A549 (cell line): ENCODE measurements around the gene ASF1B. TPM values are rescaled to one million over a fixed set of nuclear protein-coding genes. Genes with fewer than 3 reads are reported as not detected.
"Not testable (repeated sequence)": the region's sequence is repeated elsewhere in the genome, so short reads cannot be mapped to it uniquely, and the experiment has no call there.

Experiments
- ATAC-seq, 2 experiments: fragments of 200-7000 bp in 1 of 2; fragments of >200 bp in 1 of 2; cut with Nextera tagmentation in 1 of 2; cut with Tn5 transposase in 1 of 2; 3 replicates each; pipeline versions ENCODE4 v1.8.0 to v1.9.1; 2018 to 2020; ENCODE audit warnings: mild to moderate bottlenecking in 1 of 2, moderate library complexity in 1 of 2
- CTCF ChIA-PET: fragments of 300-600 bp; sonication (Branson Sonifier 250); formaldehyde crosslinking; extraction: SDS; loops from one replicate; lab custom pipeline; 2021; ENCODE audit warnings: antibody characterized with exemption, inconsistent platforms; lab: Yijun Ruan, JAX
- POLR2A ChIA-PET: fragments of 350-600 bp; formaldehyde crosslinking; extraction: SDS; loops from one replicate; lab custom pipeline; 2021; ENCODE audit warnings: antibody characterized with exemption, inconsistent platforms; lab: Yijun Ruan, JAX
- DNase-seq, 2 experiments: peaks; one replicate each; pipeline versions ENCODE4 v3.0.0 to v3.0.0-alpha.2; 2011 to 2016; ENCODE audit warnings: low read depth in 1 of 2, low spot score in 1 of 2
- FAIRE-seq: peaks from 2 replicates; lab custom pipeline; 2011; peaks lifted over from hg19 to GRCh38; lab: Jason Lieb, UNC
- H3K27ac ChIP-seq, 2 experiments: fragments of >200 bp; sonication (Bioruptor Twin); formaldehyde crosslinking; 3 replicates each; pipeline ENCODE4 v1.5.1; 2016 to 2017
- H3K4me1 ChIP-seq: fragments of >200 bp; sonication (Bioruptor Twin); formaldehyde crosslinking; 3 replicates; pipeline ENCODE4 v1.6.1; 2016
- H3K4me2 ChIP-seq: fragments of >200 bp; sonication (Bioruptor Twin); formaldehyde crosslinking; 3 replicates; pipeline ENCODE4 v1.6.1; 2016
- H3K4me3 ChIP-seq: fragments of >200 bp; sonication (Bioruptor Twin); formaldehyde crosslinking; 3 replicates; pipeline ENCODE4 v1.5.1; 2016
- H3K9me3 ChIP-seq: fragments of >200 bp; sonication (Bioruptor Twin); formaldehyde crosslinking; 3 replicates; pipeline ENCODE4 v1.6.1; 2016
- EHF ChIP-seq: fragments of 250-450 bp; sonication (Bioruptor Pico); IDR thresholded peaks from 2 replicates; pipeline ENCODE4 v1.5.0; 2020; ENCODE audit warnings: mild to moderate bottlenecking
- ELK1 ChIP-seq: fragments of 150-350 bp; IDR thresholded peaks from 2 replicates; pipeline ENCODE4 v1.6.1; 2014; ENCODE audit warnings: low read depth, mild to moderate bottlenecking, low read length
- ESRRA ChIP-seq: fragments of 150-350 bp; IDR thresholded peaks from 2 replicates; pipeline ENCODE4 v1.6.1; 2014; ENCODE audit warnings: mild to moderate bottlenecking, low read length, borderline replicate concordance
- FOSB ChIP-seq: fragments of 250-450 bp; sonication (Bioruptor Pico); IDR thresholded peaks from 2 replicates; pipeline ENCODE4 v1.5.0; 2020; ENCODE audit warnings: mild to moderate bottlenecking, moderate library complexity
- FOXS1 ChIP-seq: fragments of 250-450 bp; sonication (Bioruptor Pico); IDR thresholded peaks from 2 replicates; pipeline ENCODE4 v1.5.0; 2020; ENCODE audit warnings: mild to moderate bottlenecking, moderate library complexity
- HDAC2 ChIP-seq: fragments of 200-600 bp; sonication (generic); IDR thresholded peaks from 2 replicates; pipeline ENCODE4 v1.6.1; 2016
- HOXB13 ChIP-seq: fragments of 250-450 bp; sonication (Bioruptor Pico); IDR thresholded peaks from 2 replicates; pipeline ENCODE4 v1.5.0; 2020; ENCODE audit warnings: low read depth, mild to moderate bottlenecking, moderate library complexity
- JUN ChIP-seq, 2 experiments: fragments of >200 bp; sonication (Bioruptor Twin); formaldehyde crosslinking; IDR thresholded peaks; 2 replicates in 1 of 2; 3 replicates in 1 of 2; pipeline ENCODE4 v1.6.1; 2016 to 2017
- PBX3 ChIP-seq: IDR thresholded peaks from 2 replicates; pipeline ENCODE4 v1.6.1; 2012
- POLR2AphosphoS2 ChIP-seq: conservative IDR thresholded peaks from 2 replicates; pipeline ENCODE4 v1.6.1; 2012; ENCODE audit warnings: low read length, improper control_type of control experiment, inconsistent platforms
- RCOR1 ChIP-seq: fragments of 150-350 bp; IDR thresholded peaks from 2 replicates; pipeline ENCODE4 v1.6.1; 2014; ENCODE audit warnings: antibody characterized with exemption, low read length, low read depth
- REST ChIP-seq: fragments of 200-600 bp; sonication (generic); IDR thresholded peaks from 2 replicates; pipeline ENCODE4 v1.6.1; 2016; ENCODE audit warnings: antibody characterized with exemption, mild to moderate bottlenecking, moderate library complexity
- TFCP2L1 ChIP-seq: fragments of 250-450 bp; sonication (Bioruptor Pico); IDR thresholded peaks from 2 replicates; pipeline ENCODE4 v1.5.0; 2021; ENCODE audit warnings: mild to moderate bottlenecking
- TP53 ChIP-seq: fragments of 250-450 bp; sonication (Bioruptor Pico); IDR thresholded peaks from 2 replicates; pipeline ENCODE4 v1.5.0; 2021; ENCODE audit warnings: mild to moderate bottlenecking, moderate library complexity
- USF2 ChIP-seq: fragments of 450-650 bp; IDR thresholded peaks from 2 replicates; pipeline ENCODE4 v1.6.1; 2014; ENCODE audit warnings: antibody characterized with exemption
- ZC3H11A ChIP-seq: fragments of 450-650 bp; IDR thresholded peaks from 2 replicates; pipeline ENCODE4 v1.6.1; 2014; ENCODE audit warnings: antibody characterized with exemption, mild to moderate bottlenecking
- ZNF302 ChIP-seq: fragments of 250-450 bp; sonication (Bioruptor Pico); IDR thresholded peaks from 2 replicates; pipeline ENCODE4 v1.9.0; 2021; ENCODE audit warnings: inconsistent platforms, mild to moderate bottlenecking, moderate library complexity
- WGBS: methylation state at CpG from one replicate; pipeline ENCODE4 v1.1.6; 2017; ENCODE audit errors: missing lambda C conversion rate; 5-methylcytosine and 5-hydroxymethylcytosine counted together
- polyA plus RNA-seq, 4 experiments: library from polyadenylated mRNA; depleted of rRNA in 3 of 4; stranded (reverse); fragments of >200 nt; fragmentation: RNase III in 1 of 4; extraction: RNeasy Plus Mini Kit Qiagen cat#74134 plus additional on column Dnase treatment in 1 of 4; gene quantifications; 2 replicates in 3 of 4; 3 replicates in 1 of 4; pipeline ENCODE4 v1.2.3, GENCODE V29; 2011 to 2017

The ASF1B gene
- polyA plus RNA-seq, 2 of the 4 experiments (the other 2 are of a cell fraction) = 12.1 to 46.2 TPM

- CTCF ChIA-PET = interaction anchor here (0.7 to 2.9 kb wide), 5 partner anchors 10 to 165 kb away, joined by 3 to 11 read pairs (median 3); no protein-coding TSS in a partner anchor
Observed at GRCh38 chr19:14183741-14184350, 47.5 kb upstream of the ASF1B start.

GRCh38 chr19:14182476-14182875 lies 46.1 kb upstream of the ASF1B start:
- CTCF ChIA-PET = interaction anchor here (1.1 to 1.2 kb wide), 2 partner anchors 18 to 297 kb away, joined by 3 to 5 read pairs; no protein-coding TSS in a partner anchor
- FAIRE-seq = no peak
- no peak for TF ChIP-seq JUN (IDR thresholded peaks at IDR 0.05)
- TF ChIP-seq, all 56 proteins: peak for 0
- no peaks in the 10 kb centered on the region for H3K9me3 ChIP-seq
- DNase-seq (no peak), ATAC-seq (no peak)
- POLR2A ChIA-PET = no interaction called here
- no peak overlapping the region for H3K4me2 ChIP-seq
- no peak overlapping the region for H3K4me3 ChIP-seq
- H3K27ac ChIP-seq = no peak overlapping the region
- WGBS = 96% methylated on average over 5 of the region's 8 CpGs
- H3K4me1 ChIP-seq = no peaks in the 10 kb centered on the region

More at GRCh38 chr19:14183741-14184350, 47.5 kb upstream of the ASF1B start:
- no peak; a peak in 1 of 6 replicates for ATAC-seq
- POLR2A ChIA-PET = no interaction called here
- FAIRE-seq = no peak
- TF ChIP-seq EHF = no peak
- DNase-seq = no peak
- Histone ChIP-seq H3K9me3 (no peaks in the 10 kb centered on the region), H3K4me3 (no peak overlapping the region), H3K4me2 (no peak overlapping the region), H3K4me1 (no peaks in the 10 kb centered on the region), H3K27ac (no peak overlapping the region)
- WGBS = 92% methylated on average over 7 of the region's 14 CpGs

- ChIA-PET CTCF (interaction anchor here (1.2 kb wide), 1 partner anchor 297 kb away, joined by 3 read pairs; no protein-coding TSS in a partner anchor), POLR2A (no interaction called here)
- H3K27ac ChIP-seq = no peak overlapping the region
- no peak for FAIRE-seq
- no peak overlapping the region for H3K4me3 ChIP-seq
- no peaks in the 10 kb centered on the region for H3K9me3 ChIP-seq
- ATAC-seq = no peak
- no peak for TF ChIP-seq ESRRA
- no peak for TF ChIP-seq USF2
- TF ChIP-seq ZC3H11A = no peak
- TF ChIP-seq ZNF302 (CRISPR knock-in tag) = no peak
- TF ChIP-seq EHF = no peak
- no peak for TF ChIP-seq FOSB
- no peak for TF ChIP-seq RCOR1
- no peak for TF ChIP-seq POLR2AphosphoS2
- 87% methylated on average over 3 of the region's 6 CpGs for WGBS
- no peaks in the 10 kb centered on the region for H3K4me1 ChIP-seq
- no peak for DNase-seq
- no peak overlapping the region for H3K4me2 ChIP-seq
Observed at GRCh38 chr19:14181906-14182305, 45.5 kb upstream of the ASF1B start.

GRCh38 chr19:14181199-14181598 lies 44.8 kb upstream of the ASF1B start:
- ATAC-seq, H3K4me1 ChIP-seq, CTCF ChIA-PET, H3K9me3 ChIP-seq, H3K27ac ChIP-seq, FAIRE-seq, H3K4me3 ChIP-seq, DNase-seq, H3K4me2 ChIP-seq, POLR2A ChIA-PET: not testable (repeated sequence)
- 74% methylated on average over 12 of the region's 12 CpGs for WGBS

- POLR2A ChIA-PET = no interaction called here
- no peak for FAIRE-seq
- no peak for ATAC-seq
- no peak for TF ChIP-seq PBX3
- no peak for TF ChIP-seq HOXB13
- no peak for TF ChIP-seq JUN (IDR thresholded peaks at IDR 0.05)
- TF ChIP-seq HDAC2 = no peak
- no peak for TF ChIP-seq TFCP2L1 (CRISPR knock-in tag)
- TF ChIP-seq TP53 = no peak
- no peak for TF ChIP-seq USF2
- TF ChIP-seq ELK1 = no peak
- TF ChIP-seq FOXS1 (CRISPR knock-in tag) = no peak
- no peak for TF ChIP-seq REST
Observed at GRCh38 chr19:14177496-14178074, 41.2 kb upstream of the ASF1B start.

More at GRCh38 chr19:14177496-14178074, 41.2 kb upstream of the ASF1B start:
- Histone ChIP-seq H3K27ac (no peak overlapping the region), H3K9me3 (no peaks in the 10 kb centered on the region), H3K4me1 (no peaks in the 10 kb centered on the region), H3K4me3 (no peak overlapping the region), H3K4me2 (no peak overlapping the region)
- CTCF ChIA-PET = no interaction called here
- WGBS = 91% methylated on average over 5 of the region's 23 CpGs
- DNase-seq = no peak
